C4-2B (cell line): Measurements from ENCODE around the gene ATXN1.

Experiments
- CTCF ChIP-seq: fragments of 450-650 bp; conservative IDR thresholded peaks from 2 replicates; pipeline ENCODE4 v1.5.1; 2017; ENCODE audit warnings: mild to moderate bottlenecking
- ZFX ChIP-seq: fragments of 450-650 bp; IDR thresholded peaks from 2 replicates; pipeline ENCODE4 v1.6.1; 2017

DNA sequence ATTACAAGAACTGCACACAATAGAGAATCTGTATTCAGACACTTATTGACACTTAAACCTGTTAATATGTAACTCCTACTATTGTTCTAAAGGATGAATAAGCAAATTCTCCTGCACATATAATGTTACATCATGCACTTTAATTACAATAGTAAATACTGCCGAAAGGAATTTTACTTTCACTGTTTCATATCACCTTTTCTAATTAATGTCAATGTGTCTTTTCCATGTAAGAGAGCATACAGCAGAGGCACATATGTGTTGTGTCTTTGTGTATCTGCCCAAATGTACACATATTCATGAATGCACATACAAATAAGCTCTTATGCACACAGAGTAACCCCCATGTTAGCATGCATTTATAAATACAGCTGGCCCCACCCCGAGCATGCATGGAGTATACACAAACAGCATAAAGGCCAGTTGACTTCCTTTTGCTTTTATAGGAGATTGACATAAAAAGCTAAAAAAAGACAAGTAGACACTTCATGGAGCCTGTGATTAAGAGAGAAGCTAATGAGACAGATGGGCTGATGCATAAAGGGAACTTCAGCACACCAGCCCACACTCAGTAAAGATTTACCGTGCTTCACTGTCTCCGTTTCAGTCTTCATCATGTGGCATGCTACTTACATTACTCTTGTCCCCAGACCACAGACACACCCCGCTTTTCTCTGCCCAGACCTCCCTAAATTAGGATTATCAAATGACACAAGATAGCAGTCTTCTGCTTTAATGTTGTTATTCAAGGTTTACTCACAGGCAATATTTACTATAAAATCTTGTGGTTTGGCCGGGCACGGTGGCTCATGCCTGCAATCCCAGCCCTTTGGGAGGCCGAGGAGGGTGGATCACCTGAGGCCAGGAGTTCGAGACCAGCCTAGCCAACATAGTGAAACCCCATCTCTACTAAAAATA is 184.6 kb downstream of the ATXN1 start:
- TF ChIP-seq CTCF, result no peak
- TF ChIP-seq ZFX, result no peak
